Activated CD4-positive, CD25-positive, alpha-beta regulatory T cell (primary cell): ENCODE results near the gene RADIL.

Experiments used
- DNase-seq, 4 experiments: peaks; one replicate each; lab custom pipeline; 2025; lab: John Stamatoyannopoulos, UW

Gene RADIL

DNA sequence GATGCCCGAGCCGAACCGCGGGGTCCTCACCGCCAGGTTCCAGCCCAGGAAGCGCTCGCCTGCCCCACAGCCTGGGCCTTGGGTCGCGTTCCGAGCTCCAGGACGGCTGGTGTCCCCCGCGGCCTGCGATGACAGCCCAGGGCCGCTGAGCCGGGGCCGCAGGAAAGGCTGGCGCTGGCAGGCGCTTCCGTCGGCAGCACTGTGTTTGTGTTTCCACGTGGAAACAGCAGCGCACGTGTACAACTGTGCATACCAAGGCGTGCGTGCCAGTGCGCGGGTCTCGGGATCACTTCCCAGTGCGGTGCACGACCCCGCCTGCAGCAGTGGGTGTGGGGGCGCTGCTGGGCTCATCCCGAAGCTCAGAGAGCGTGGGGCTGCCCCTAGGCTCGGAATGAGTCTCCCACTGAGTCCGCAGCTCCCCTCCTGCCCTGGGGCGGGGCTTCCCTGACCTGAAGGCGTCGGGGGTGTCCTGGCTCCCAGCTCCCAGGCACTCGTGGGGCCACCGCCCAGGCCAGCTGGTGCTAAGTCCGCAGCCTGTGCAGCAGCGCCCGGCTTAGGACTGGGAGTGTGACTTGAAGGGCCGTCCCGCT lies 90.9 kb downstream of the RADIL start:
- no peak for DNase-seq

GRCh38 chr7:4791738-4792536 lies 91.6 kb downstream of the RADIL start:
- DNase-seq: peak; percentile 53 to 69 (median 62)

GRCh38 chr7:4791101-4791737 lies 92.3 kb downstream of the RADIL start:
- DNase-seq: no peak

- no peak for DNase-seq
Observed at GRCh38 chr7:4790516-4790991, 93.0 kb downstream of the RADIL start.

DNA sequence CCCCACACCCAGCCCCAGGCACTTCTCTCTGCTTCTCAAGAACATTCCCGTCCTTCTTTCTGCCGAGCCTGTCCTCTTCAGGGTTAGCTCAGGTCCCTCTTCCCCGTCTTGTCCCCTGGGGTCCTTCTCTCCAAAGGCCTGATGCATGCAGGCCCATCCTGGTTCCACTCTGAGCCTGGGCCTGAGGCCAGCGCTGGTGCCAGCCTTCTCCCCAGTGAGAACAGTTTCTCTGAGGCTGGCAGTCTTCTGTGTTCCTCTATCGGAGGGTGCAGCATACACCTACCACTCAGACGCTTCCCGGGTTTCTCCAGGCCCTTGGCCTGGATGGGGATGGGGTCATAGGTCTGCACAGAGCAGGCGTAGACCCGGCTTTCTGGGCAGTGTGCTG lies 93.4 kb downstream of the RADIL start:
- DNase-seq: no peak

DNA sequence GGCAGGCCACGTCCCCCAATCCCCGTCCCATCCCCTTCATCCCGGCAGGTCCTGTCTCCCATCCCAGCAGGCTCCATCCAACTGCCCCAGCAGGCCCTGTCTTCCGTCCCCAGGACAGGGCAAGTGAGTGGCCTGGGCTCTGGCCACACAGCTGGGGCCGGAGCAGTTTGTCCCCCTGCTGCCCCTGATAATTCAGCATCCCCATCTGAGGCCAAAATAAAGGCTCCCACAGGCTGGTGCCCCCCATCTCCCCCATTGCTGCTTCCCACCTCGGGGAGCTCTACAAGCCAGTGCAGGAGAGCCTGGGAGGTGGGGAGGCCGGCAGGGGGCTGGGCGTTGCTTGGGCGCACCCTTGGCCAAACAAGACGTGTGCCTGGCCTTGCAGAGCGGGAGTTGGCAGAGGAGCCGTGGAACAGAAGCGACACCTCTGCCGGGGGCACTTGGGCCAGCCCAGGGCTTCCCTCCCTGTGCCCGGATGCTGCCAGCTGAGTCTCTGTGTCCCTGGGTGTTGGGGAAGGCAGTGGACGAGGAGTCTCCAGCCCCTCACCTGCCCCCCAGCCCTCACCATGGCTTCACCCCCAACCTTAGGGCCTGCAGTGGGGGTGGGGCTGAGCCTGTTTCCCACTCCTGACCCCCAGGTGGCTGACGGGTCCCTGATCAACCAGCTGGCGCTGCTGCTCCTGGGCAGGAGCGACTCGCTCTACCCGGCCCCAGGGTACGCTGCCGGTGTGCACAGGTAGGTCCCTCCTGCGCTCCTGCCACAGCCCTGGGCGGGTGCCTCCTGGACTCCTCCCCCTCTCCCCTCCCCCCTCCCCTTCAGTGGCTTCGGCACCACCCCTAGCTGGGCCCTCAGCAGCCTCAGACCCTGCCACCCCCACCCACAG lies 94.1 kb downstream of the RADIL start:
- no peak for DNase-seq

DNA sequence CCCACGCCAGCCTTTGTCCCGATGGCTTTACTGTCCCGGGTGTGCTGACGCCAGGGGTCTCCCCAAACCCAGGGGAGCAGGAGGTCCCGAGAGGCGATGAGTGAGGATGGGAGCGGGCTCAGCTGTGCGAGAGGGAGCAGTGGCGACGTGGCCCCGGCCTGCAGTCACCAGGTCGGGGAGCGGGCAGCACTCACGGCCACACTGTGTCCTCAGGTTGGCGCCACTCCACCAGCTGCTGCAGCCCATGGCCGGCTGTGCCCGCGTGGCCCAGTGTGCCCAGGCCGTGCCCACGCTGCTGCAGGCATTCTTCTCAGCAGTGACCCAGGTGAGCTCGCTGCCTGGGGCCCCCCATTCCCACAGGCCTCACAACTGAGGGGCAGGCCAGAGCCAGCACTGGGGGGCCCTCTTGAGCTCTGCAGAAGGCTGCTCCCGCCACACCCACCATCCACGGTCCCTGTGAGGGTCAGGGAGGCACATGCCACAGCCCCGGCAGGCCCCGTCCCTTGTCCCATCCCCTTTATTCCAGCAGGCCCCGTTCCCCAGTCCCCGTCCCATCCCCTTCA lies 94.8 kb downstream of the RADIL start:
- no peak for DNase-seq

GRCh38 chr7:4787947-4788626 lies 95.4 kb downstream of the RADIL start:
- no peak for DNase-seq

- no peak for DNase-seq
Observed at GRCh38 chr7:4787541-4787940, 96.0 kb downstream of the RADIL start.

DNA sequence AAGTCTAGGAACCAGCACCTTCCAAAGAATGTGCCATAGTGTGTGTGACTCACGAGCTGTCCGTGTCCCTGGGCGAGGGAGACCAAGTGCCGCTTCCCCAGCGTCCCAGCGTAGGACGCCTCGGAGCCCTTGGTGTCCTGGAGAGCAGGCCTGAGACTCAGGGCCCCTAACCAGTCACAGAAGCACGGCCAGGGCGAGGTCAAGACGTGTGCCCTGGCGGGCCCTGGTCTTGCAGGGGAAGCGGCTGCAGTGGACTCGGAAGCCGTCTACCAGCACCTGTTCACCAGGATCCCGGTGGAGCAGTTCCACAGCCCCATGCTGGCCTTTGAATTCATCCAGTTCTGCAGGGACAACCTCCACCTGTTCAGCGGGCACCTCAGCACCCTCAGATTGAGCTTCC lies 97.5 kb downstream of the RADIL start:
- no peak for DNase-seq

GRCh38 chr7:4785371-4785770 lies 98.1 kb downstream of the RADIL start:
- DNase-seq: no peak

- DNase-seq: no peak
Observed at GRCh38 chr7:4784799-4785198, 98.7 kb downstream of the RADIL start.

DNA sequence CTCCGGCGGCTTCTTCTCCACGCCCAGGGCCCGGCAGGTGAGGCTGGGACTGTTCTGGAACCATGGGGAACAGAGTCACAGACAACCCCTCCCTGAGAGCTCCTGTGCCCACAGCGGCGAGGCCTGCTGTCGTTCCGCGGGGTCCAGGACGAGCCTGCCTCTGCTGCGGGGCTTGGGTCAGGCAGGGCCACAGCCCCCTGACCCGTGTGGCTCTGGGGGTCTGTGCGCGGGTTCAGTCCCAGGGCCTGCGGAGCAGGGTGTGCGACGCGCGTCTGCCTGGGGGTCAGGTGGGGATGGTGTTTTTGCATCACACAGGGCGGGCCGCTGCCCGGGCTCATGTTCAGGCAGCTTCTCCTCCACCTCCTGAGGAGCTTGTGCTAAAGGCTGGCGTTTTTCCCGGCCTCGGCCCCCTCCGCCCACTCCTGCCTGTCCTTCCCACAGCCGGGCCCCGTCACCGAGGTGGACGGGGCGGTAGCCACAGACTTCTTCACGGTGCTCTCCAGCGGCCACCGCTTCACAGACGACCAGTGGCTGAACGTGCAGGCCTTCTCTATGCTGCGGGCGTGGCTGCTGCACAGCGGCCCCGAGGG lies 99.7 kb downstream of the RADIL start:
- DNase-seq: no peak

- no peak for DNase-seq
Observed at GRCh38 chr7:4783292-4783652, 100.2 kb downstream of the RADIL start.

- no peak for DNase-seq
Observed at GRCh38 chr7:4782333-4783291, 100.9 kb downstream of the RADIL start.

GRCh38 chr7:4781366-4782069 lies 102.0 kb downstream of the RADIL start:
- no peak for DNase-seq

DNA sequence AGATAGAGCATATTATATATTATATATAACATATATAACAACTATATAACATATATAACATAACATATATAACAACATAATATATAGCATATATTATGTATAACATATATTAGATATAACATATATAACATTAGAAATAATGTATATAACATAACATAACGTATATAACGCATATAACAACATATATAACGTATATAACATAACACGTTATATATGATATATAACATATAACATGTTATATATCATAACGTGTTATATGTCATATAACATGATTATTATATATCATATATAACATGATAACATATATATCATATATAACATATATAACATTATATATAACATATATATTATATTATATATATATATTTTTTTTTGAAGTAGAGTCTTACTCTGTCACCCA lies 104.4 kb downstream of the RADIL start:
- DNase-seq: no peak

GRCh38 chr7:4775848-4776623 lies 107.5 kb downstream of the RADIL start:
- peak in 2 of 4 experiments; percentile 26 to 41 for DNase-seq
